Kidney capillary endothelial cell (primary cell): ENCODE measurements around the gene TRAF1.

Experiments used
- DNase-seq: peaks from one replicate; pipeline ENCODE4 v3.0.0-alpha.2; 2018; ENCODE audit warnings: low spot score

TRAF1 gene

DNA sequence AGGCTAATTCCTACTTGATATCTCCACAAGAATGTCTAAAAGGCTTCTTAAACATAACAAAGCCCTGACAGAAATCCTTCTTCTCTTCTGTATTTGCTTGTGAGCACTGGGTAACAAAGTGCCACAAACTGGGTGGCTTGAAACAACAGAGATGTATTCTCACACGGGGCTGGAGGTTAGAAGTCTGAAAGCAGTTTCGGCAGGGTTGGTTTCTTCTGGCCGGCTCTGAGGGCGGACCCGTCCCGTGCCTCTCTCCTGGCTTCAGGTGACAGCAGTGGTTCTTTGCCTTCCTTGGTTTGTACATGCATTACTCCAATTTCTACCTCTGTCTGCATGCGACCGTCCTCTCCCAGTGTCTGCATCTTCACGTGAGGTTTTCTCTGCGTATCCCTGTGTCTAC, 14.0 kb upstream of the TRAF1 start:
- DNase-seq: no peak

DNA sequence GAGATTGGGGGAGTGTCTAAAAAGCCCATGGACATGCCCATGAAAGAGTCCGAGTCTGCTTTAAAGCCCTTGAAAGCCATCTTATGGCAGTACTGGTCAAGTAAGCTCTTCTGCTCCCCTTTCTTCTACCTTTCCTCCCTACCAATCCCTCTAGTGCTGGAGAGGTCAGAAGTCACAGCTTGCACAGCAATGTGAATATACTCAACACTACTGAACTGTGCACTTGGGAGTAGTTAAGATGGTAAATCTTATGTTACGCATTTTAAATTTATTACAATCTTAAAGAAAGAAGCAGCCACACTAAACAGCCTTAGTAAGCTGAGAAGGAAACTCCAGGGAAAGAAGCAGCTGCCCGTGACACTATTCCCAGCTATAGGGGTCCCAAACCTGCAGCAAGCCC, 12.3 kb upstream of the TRAF1 start:
- DNase-seq: no peak

DNA sequence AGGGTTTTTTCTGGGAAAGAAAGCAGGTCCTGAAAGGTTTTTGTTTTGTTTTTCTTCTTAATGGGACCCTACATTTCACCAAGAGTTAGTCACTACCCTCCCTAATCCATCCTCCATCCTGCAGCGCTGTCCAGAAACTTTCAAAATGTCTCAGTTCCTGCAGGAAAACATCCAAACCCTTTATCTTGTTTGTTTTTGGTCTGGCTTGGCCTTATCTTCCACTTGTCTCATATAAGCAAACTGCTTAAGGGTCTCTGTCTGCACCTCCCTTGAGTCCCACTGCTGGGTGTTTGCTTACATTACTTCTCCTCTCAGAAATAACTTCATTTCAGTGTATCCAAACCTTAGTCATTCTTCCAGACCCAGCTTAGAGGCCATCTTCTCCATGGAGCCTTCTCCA, 11.0 kb upstream of the TRAF1 start:
- no peak for DNase-seq

DNA sequence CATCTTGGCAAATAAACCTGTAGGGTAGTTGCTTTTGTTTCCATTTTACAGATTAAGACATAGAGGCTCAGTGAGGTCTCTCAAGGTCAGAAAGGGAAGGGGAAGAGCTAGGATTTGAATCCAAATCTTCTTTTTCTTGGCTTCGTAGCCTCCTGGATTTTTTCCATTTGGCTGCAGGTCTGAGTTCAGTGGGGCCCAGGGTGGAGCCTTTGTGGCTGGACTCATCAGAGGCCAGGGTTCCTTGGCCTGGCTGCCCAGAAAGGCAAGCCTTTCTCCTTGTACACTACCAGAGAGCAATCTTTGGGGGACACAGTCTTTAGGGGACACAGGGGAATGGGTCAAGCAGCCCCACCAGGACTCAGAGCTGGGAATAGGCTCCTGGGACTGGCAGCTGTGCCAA, 10.5 kb upstream of the TRAF1 start:
- no peak for DNase-seq

DNA sequence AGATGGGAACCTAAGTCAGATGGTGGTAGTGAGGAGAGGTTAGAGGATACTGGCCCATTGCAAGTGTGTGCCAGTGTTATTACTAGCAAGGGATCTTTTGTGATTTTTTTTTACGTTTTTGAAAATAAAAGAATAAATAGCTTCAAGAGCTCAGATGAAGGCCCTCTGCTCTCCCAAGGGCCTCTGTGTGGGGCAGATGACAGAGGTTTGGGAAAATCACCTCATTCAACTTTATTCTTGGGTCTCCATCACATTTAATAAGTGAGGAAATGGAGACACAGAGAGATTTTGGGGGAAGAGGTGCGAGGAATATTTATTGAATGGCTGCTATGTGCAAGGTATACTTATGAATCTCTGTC, 10.1 kb upstream of the TRAF1 start:
- no peak for DNase-seq

GRCh38 chr9:120936011-120936763, 9.6 kb upstream of the TRAF1 start:
- DNase-seq: peak; percentile 87

GRCh38 chr9:120935383-120935857, 8.8 kb upstream of the TRAF1 start:
- DNase-seq: peak; percentile 87

DNA sequence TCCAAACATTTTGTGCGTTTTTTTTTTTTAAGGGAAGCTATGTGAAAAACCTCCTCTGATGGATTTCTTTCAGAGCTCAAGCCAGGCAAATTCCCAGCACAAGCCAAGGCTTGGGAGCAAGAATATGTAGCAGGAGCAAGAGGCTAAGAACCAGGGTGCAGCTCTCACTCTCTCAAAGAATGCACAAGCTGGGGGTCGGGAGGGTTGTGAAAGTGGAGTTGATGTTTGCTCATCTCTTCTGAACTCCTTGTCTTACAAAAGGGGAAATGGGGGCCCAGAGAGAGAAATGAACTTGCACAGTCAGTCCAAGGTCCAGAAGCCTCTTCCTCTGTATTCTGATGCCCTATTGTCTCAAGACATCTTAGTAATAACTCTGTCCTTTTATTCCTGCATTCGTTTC, 7.7 kb upstream of the TRAF1 start:
- no peak for DNase-seq

GRCh38 chr9:120933310-120934055, 6.9 kb upstream of the TRAF1 start:
- DNase-seq: no peak

DNA sequence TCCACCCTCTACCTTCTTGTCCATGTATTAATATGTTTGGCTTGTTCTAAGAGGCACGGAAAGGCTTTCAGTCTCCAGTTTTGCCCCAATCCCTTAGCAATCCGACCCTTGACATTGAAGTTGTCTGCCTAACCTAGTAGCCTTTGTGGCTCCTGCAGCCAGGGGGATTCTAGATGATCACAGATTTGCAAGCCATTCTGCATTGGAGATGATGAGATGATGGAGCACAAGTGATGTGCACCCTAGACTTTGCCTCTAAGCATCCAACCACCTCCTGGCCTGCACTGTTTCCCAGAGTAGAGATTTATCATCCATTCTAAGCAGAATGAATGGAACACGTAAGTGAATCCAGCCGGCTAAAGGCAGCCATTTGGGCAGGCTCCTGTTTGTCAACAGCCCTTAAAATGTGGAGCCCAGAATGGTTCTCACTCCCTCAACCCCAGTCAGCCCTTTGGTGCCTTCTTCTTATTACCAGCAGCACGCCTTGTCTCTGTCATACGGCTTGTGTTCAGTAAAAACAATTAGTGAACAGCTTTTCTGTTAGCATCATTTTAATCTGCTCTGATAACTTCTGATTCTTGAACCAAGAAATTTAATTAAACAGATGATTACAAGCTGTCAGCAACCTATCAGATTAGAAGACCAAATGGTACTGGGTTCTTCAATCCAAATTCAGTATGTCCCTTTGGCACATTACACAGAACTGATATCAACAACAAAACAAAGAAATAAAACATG, 5.7 kb upstream of the TRAF1 start:
- DNase-seq: no peak

DNA sequence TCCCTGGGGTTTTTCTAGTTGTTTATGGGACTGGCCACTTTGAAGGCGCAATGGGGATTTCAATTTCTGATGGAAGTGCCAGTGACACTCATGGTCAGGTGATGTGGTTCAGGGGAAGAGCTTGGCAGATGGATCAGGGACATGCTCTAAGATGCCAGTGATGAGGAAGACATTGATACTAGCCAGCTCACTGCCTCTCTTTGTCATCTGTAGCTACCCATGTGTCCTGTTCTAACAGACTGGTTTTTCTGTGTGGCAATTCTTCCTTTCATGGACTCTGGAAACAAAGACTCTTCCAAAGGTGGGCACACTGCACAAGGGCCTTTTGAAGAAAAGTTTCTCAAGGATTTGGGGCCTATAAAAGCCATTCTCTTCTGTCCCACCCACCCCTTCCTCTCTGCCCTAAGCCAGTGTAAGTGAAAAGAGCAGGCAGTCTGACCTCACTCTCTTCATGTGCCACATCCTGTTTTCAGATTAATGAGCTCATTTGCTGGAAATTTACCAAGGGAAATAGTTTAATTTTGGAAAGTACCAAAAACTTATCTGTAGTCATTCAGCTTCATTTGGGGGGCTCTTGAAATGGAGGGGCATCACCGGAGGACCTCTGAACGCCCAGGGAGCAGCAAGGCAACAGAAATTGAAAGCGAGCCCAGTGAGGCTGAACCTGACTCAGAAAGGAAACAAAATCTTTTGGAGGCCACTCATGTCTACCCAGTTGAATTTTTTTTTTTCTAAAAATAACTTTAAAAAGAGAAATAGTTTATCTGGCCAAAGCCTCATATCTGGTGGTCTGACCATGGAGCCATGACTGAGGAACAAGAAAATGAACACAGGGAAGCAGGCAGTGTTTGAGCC, 4.9 kb upstream of the TRAF1 start:
- peak; percentile 79 for DNase-seq

GRCh38 chr9:120929229-120929791, 2.7 kb upstream of the TRAF1 start:
- DNase-seq: no peak

DNA sequence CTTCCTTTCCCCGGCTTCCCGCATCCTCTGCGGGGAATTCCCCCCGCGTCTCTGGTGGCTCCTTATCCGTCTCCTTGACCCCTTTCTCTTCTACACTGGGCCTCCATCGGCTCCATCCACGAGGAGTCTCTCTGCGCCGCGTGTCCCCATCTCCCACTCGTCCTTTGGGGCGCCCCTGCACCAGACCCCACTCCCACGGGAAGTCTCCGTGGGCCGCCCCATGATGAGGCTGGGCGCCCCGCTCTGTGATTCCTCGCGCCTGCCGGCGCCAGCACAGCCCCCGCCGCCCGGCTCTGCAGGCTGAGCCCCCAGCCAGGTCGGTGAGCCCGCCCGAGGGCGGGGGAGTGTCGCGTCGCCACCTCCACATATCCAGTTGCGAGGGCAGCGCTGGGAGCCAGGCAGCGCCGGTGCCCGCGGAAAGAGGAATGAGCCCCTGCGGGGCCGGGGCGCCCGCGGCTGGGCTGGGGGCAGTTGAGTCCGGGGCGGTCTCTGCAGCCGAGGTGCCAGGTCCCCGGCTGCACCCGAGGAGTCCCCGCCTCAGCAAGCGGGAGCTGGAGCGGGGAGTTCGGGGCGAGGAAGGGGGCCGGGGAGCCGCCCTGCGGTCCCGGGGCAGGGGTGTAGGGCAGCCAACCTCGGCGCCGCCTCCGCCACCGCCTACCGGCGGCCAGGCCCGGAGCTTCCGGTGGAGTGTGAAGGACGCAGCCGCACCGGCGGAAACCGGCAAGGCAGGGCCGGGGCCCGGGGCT, 2.1 kb upstream of the TRAF1 start:
- peak; percentile 42 for DNase-seq

DNA sequence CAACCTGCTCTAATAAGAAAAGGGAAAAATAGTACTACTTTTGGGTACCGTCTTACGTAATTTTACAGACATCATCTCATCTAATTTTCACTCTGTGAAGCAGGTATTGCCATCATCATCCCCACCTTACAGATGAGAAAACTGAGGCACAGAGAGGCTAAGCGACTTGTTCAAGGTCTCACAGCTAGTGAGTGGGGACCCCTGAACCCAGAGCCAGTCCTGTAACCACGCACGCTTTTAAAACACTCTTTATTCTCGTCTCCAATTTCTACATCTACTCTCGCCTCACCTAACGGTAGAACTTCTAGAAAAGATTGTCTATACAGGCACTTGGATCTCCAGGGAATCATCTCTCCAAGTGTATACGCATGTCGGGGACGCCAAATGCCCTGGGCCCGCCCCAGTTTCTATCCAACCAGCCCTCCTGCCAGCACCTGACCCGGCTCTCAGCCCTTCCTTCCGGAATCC, 1.5 kb upstream of the TRAF1 start:
- DNase-seq: peak; percentile 22

- DNase-seq: no peak
These were observed 846 bp upstream of the TRAF1 start for GRCh38 chr9:120927269-120928014.

- peak; percentile 21 for DNase-seq
These were observed 830 bp downstream of the TRAF1 start for GRCh38 chr9:120925535-120926396.

GRCh38 chr9:120924698-120925534, 1.7 kb downstream of the TRAF1 start:
- DNase-seq: no peak
